NB4 (cell line): ENCODE data around the gene ONECUT3.
A peak's percentile ranks its signal among the peaks of the same experiment; 100 is the strongest.

Experiments used
- DNase-seq: peaks from one replicate; pipeline ENCODE4 v3.0.0; 2010; ENCODE audit warnings: low read depth
- H3K4me3 ChIP-seq: one replicate; pipeline ENCODE4 v1.5.1; 2011; ENCODE audit warnings: mild to moderate bottlenecking, low read depth, low read length, moderate library complexity
- CTCF ChIP-seq: IDR thresholded peaks from one replicate; pipeline ENCODE4 v1.5.1; 2012; ENCODE audit warnings: low read depth, low read length
- MAX ChIP-seq: IDR thresholded peaks from 2 replicates; pipeline ENCODE4 v1.6.1; 2011; ENCODE audit warnings: low read depth, low read length
- MYC ChIP-seq: IDR thresholded peaks from 2 replicates; pipeline ENCODE4 v1.6.1; 2011; ENCODE audit warnings: low read depth, low read length
- POLR2A ChIP-seq: IDR thresholded peaks from 2 replicates; pipeline ENCODE4 v1.6.1; 2011; ENCODE audit warnings: mild to moderate bottlenecking; ENCODE audit not compliant: insufficient read length; ENCODE audit errors: extremely low read depth

Gene ONECUT3

GRCh38 chr19:1744133-1744665 is 9.1 kb upstream of the ONECUT3 start:
- DNase-seq, result no peak
- TF ChIP-seq MYC (no peak), POLR2A (no peak), CTCF (no peak), MAX (no peak)
- H3K4me3 ChIP-seq, result no peak overlapping the region

- H3K4me3 ChIP-seq, result no peak overlapping the region
- no peak for TF ChIP-seq MAX
- TF ChIP-seq CTCF, result no peak
- TF ChIP-seq POLR2A, result no peak
- DNase-seq, result no peak
Observed at GRCh38 chr19:1744822-1745563, 8.3 kb upstream of the ONECUT3 start.

- no peak for TF ChIP-seq POLR2A
- TF ChIP-seq MAX, result no peak
- no peak for TF ChIP-seq CTCF
- TF ChIP-seq MYC, result no peak
- no peak overlapping the region for H3K4me3 ChIP-seq
- peak; percentile 42 for DNase-seq
Observed at GRCh38 chr19:1745589-1746031, 7.7 kb upstream of the ONECUT3 start.

- no peak overlapping the region for H3K4me3 ChIP-seq
- TF ChIP-seq MAX (no peak), CTCF (no peak), MYC (no peak), POLR2A (no peak)
- peak; percentile 69 for DNase-seq
Observed at GRCh38 chr19:1746401-1747284, 6.7 kb upstream of the ONECUT3 start.

- DNase-seq, result peak; percentile 69
- no peak overlapping the region for H3K4me3 ChIP-seq
- TF ChIP-seq MYC (no peak), CTCF (no peak), POLR2A (no peak), MAX (no peak)
Observed at GRCh38 chr19:1747285-1748114, 5.8 kb upstream of the ONECUT3 start.
